CD4-positive, alpha-beta T cell treated with Interleukin-12 subunit alpha and Interleukin-12 subunit beta, for 1 hour (primary cell): Measurements from ENCODE around the gene CHRNA5.
A peak's percentile ranks its signal among the peaks of the same experiment; 100 is the strongest.
"Not testable (repeated sequence)": the region's sequence is repeated elsewhere in the genome, so short reads cannot be mapped to it uniquely, and the experiment has no call there.

Experiments used
- DNase-seq: peaks from one replicate; pipeline ENCODE4 v3.0.0-alpha.2; 2020

The CHRNA5 gene

DNA sequence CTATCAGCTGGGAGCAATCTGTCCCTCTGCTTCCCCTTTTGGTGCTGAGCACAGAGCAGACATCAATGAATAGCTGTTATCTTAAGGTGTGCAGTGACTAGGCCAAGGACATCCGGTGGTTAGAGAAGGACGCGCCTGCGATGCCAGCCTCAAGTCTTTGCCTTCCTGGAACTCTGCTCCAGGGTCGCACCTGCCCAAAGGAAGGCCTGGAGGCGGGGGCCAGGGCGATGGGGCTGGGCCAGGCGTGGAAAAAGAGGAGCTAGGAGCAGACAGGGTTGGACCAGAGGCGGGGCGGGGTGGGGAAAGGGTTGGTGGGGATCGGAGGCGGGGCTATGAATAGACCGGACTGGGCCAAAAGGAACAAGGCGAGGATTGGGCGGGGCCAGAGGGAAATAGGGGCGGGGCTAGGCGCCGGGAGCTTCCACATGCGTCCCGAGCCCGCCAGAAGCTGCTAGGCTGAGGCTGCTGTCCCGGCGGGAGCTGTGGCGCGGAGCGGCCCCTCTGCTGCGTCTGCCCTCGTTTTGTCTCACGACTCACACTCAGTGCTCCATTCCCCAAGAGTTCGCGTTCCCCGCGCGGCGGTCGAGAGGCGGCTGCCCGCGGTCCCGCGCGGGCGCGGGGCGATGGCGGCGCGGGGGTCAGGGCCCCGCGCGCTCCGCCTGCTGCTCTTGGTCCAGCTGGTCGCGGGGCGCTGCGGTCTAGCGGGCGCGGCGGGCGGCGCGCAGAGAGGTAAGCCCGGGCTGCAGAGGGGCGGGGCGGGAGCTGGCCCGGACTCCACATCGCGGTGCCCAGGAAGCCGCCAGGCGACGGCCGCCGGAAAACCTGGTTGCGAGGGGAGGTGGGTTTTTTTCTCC lies at the start of gene CHRNA5:
CHRNA5 (plus strand) TSS at position 424 of the 854 bp plus-strand sequence; CDS start at position 624, 200 bp downstream.
- peak; percentile 79 for DNase-seq

DNA sequence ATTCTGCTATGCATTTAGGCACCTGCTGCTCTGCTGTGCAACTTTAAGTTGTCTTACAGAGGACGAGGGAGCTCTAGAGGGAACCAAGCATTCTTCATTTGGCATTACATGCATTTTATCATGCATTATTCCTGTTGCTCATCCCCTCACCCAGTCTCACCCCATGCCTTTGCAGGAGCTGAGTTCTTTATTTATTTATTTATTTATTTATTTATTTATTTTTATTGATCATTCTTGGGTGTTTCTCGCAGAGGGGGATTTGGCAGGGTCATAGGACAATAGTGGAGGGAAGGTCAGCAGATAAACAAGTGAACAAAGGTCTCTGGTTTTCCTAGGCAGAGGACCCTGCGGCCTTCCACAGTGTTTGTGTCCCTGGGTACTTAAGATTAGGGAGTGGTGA lies 45.3 kb upstream of the CHRNA5 start:
- not testable (repeated sequence) for DNase-seq

DNA sequence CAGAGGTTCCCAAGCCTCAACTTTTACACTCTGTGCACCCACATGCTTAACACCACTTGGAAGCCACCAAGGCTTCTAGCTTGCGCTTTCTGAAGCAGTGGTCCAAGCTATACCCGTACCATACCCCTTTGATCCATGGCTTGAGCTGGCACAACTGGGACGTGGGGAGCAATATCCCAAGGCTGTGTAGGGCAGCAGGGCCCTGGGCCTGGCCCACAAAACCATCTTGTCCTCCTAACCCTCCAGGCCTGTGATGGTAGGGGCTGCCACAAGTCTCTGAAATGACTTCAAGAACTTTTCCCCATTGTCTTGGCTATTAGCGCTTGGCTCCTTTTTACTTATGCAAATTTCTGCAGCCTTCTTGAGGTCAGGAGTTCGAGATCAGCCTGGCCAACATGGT lies 41.1 kb upstream of the CHRNA5 start:
- DNase-seq = no peak

DNA sequence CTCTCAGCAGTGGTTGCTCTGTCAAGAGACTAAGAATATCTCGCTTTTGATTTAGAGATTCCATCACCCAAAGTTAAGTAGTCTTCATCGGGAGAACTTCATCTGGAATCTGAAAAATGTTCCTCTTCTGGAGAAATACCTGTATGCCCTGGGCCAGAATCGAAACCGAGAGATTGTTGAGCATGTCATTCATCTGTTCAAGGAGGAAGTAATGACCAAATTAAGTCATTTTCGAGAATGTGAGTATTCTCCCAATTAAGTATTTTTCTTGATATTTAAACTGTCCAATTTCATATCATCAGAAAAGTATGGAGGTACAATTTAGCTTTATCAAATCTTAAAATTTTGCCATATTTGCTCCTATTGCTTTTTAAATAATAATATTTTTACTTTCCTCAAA lies 38.0 kb upstream of the CHRNA5 start:
- DNase-seq = no peak

DNA sequence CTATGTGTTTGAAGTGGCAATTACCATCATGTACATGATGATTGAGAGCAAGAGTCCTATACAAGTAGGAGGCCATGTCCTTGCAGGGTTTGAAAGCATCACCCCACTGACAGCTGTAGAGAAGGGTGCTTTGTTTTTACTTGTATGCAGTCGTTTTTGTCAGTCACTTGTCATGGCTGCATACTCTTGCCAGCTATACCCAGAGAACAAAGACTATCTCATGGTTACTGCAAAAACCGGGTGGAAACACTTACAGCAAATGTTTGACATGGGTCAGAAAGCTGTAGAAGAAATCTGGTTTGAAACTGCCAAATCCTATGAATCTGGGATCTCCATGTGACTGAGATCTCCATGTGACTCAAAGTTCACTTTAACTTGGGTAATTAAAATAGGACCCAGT lies 32.0 kb upstream of the CHRNA5 start:
- no peak for DNase-seq

DNA sequence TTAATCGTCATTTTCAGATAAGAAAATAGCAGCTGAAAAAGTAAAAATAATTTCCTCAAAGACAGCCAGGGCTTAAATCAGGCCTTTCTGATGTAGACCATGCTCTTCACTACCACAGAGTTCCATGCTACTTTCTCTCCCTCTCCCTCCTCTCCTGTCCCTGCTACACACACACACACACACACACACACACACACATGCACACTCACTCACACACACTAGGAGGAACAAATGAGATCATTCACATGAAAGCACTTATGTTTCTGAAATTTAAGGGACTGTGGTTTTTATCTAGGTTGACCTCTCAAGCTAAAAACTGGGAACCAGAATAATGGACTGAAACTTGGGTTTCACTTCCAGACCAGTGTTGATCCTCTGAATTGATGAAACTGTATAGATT lies 29.2 kb upstream of the CHRNA5 start:
- no peak for DNase-seq

DNA sequence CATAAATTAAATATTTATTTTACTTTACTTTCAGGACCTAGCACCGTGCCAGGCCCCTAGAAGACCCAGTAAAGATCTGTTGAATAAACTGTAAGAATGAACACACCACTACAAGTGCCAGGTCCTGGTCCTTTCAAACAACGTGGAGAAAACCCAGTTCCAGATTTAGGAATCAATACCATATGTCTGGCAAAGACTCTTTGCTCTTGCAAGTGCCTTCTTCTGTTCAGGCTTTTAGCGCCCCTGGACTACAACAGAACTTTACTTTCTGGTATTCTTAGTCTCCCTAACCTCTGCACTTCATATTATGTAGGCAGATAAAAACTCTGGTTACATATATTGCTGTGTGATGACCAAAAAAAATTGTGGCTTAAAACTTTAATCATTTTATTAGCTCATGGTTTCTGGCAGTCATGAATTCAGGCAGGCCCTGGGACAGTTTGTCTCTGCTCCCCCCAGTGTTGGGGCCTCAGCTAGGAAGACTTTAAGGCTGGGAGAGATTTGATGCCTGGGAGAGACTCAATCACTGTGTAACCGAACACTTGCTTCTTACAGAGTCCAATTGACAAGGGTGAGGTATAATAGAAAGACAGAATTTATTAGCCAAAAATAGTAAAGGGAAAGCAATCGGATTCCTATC lies 27.9 kb upstream of the CHRNA5 start:
- no peak for DNase-seq

DNA sequence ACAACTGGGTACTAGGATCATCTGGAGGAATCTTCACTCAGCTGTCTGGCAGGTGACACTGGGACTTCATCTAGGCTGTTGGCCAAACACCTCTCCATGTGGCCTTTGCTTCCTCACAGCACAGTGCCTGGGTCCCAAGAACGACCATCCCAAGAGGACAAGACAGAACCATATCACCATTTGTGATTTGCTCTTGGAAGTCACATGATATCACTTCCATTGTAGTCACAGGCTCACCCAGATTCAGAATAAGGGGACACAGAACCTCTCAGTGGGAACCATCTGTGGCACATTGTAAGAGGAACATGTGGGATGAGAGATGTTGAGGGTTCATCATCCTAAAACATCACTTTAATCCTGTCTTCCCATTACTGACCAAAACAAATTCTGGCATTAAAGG lies 27.0 kb upstream of the CHRNA5 start:
- DNase-seq = no peak

DNA sequence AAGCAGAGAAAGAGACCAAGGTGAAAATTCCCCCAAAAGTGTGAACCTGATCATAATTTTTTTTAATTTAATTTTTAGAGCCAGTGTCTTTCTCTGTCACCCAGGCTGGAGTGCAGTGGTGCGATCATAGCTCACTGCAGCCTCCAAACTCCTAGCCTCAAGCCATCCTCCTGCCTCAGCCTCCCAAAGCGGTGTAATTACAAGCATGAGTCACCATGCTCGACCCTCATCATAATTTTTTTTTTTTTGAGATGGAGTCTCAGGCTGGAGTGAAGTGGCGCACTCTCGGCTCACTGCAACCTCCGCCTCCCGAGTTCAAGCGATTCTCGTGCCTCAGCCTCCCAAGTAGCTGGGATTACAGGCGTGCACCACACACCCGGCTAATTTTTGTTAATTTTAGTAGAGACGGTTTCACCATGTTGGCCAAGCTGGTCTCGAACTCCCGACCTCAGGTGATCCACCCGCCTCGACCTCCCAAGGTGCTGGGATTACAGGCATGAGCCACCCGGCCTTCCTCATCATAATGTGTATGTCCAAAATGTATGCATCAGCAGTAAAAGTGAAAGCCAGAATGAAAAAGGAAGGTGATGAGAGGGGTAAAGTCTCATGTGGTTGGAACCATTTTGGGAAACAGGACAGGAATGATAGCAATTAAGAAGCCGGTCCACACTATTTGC lies 25.7 kb upstream of the CHRNA5 start:
- not testable (repeated sequence) for DNase-seq

DNA sequence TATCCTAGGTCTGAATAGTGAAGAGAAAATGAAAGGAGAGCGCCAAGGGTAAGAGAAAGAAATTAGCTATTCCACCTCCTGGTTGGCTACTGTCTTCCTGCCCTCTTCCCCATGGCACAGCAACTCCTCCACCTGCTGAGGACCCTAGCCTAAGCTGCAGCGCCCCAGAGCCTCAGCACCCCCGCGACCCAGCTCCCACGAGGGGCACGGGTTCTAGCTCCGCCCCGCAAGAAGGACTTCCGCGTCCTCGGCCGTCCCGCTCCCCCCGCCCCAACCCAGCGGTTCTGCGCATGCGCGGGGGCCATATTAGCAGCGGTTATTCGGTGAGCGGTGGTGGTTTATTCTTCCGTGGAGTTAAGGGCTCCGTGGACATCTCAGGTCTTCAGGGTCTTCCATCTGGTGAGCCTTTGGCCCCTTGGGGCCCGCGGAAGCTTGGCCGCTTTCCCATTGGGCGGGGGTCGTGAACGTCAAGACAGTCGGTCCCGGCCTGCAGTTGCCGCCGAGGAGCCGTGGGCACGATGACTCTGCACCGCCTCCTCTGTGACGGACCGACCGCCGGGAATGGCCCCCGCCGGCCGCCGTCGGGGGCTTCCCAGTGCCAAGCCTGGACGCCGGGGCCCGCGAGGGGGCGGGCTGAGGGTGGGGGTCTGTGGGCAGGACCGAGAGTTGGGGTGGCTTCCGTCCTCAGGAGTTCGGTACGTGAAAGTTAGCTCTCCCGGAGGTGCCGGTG lies 25.0 kb upstream of the CHRNA5 start, which contains the start of gene PSMA4:
PSMA4 (plus strand) TSS at position 304 of the 730 bp plus-strand sequence. CDS start 1,484 bp downstream, outside the sequence.
- DNase-seq = peak; percentile 92

DNA sequence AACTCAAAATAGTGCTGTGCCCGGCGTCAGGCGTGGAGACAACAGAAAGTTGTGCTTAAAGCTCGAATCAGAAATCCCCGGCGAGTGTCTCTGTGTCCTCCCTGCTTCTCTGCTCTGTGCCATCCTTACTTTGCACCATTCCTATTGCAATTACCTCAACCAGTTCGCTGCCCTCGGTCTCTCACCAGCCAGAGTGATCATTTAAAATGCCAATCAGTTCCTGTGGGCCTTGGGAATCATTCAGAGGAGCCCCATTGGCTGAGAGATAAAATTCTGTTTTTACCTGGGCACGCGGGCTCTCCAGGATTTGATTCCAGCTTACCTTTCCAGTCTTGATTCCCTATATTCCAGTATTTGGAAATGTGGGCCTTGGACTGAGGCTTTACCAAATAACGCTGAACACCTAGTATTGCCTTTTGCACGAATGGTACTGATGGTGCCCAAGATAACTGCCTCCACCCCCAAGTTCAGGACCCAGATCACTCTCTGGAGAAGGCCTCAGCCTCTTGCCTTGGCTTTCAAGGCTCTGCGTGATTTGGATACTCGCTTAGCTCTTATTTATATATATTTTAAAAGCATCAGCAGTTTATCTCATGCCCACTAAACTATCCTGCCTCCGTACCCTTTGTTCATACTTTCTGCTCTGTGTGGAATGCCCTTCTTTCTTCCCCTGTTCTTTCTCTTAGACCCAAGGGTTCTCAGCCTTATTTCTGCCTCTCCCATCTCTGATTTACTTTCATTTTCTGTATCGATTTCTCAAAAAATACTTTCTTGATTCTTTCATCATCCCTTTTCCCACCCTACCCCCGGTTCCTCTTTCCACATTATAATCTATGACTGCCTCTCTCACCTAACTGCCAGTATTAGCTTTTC lies 24.2 kb upstream of the CHRNA5 start:
- DNase-seq = peak; percentile 17

DNA sequence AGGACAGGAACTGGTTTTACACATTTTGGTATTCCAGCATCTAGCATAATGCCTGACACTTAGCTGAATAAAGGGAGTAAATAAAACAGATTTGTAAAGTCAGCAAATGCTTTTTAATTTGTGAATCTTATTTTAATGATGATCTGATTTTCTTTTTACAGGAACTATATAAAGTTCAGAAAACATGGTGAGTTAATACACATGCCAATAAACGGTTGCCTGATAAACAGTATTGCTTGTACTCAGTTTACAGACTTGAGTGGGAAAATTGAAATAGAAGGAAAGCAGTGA lies 23.6 kb upstream of the CHRNA5 start:
- no peak for DNase-seq

DNA sequence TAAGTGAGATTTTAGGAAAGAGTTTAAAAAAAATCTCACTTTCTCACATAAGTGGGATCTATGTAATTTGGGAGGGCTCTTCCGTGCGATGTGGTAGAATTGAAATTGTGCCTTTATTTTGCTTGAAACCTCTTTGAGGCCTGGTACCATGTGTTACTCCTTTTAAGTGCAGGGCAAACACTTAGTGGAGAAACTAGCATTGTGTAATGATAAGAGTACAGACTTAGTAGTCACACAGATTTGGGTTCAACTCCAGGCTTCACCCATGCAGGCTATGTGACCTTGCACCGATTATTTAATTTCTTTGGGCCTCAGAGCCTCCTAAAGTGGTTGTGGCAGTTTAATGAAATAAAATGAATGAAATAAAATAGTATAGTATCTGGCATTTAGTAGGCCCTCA lies 22.7 kb upstream of the CHRNA5 start:
- DNase-seq = no peak

DNA sequence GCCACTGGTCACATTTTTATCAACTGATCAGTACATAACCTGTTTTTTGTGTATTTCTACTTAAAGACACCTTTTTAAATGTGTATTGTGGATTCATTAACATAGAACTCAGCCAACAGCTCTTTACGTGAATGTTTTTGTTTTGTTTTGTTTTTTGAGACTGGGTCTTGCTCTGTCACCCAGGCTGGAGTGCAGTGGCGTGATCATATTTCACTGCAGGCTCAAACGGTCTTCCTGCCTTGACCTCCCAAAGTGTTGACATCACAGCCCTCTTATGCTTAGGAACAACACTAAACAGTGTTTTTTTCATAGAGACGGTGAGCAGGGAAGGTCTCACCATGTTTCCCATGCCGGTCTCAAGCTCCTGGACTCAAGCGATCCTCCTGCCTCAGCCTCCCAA lies 15.1 kb upstream of the CHRNA5 start:
- DNase-seq = no peak

DNA sequence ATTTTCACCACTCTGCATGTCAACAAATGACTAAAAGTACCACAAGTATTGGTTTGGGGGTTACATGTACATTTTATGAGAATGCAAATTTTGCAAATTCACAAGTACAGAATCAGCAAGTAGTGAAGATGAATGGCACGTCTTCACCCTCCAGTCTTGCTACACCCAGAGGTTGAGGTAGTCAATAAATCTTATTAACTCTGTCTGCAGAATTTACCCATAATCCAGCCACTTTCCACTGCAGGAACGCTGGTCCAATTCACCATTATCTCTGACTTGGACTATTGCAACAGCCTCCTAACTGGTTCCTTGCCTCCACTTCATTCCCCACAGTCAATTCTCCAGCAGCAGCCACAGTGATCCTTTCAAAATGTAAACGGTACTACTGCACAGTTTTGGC lies 14.5 kb upstream of the CHRNA5 start:
- no peak for DNase-seq

DNA sequence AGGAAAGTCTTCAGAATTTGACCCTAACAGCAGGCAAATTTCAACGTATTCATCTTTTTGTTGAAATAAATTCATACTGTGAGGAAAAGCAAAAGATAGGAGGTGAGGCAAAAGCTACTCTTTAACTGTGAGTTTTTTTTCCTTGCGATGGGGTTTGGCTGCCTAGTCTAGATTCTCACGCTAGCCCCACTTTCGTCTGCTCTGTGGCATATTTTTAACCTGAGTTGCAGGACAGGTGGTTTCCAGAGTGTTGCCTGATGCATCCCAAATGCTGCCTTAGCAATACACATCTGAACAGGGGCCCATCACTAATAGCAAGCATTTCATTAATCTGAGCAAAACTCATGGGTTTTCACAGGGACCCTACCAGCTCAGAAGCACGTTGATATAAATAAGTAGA lies 13.4 kb upstream of the CHRNA5 start:
- DNase-seq = no peak

DNA sequence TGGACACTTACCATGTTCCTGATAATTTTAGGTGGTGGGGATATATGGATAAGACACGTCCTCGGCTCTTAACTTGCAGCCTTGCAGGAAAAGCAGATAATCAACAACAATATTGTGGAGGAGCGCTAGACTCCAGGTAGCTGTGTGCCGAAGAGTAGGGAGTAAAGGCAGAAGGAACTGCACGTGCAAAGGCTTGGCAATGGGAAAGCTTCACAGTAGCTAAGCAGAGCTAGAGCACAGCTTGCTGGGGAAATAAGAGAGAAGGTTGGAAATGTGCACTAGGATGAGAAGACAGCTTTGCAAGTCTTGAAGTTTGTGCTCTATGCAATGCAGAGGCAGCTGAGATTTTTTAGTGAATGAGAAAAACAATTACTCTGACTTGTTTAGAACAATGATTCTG lies 12.7 kb upstream of the CHRNA5 start:
- DNase-seq = no peak

DNA sequence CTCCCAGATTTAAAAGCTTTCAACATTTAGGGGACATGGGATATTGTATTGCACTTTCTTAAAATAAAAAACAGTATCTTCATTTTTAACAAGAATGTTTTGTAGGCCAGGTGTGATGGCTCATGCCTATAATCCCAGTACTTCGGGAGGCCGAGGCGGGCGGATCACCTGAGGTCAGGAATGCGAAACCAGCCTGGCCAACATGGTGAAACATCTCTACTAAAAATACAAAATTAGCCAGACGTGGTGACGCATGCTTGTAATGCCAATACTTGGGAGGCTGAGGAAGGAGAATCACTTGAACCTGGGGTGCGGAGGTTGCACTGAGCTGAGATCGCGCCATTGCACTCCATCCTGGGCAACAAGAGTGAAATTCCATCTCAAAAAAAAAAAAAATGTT lies 5.1 kb upstream of the CHRNA5 start:
- not testable (repeated sequence) for DNase-seq

DNA sequence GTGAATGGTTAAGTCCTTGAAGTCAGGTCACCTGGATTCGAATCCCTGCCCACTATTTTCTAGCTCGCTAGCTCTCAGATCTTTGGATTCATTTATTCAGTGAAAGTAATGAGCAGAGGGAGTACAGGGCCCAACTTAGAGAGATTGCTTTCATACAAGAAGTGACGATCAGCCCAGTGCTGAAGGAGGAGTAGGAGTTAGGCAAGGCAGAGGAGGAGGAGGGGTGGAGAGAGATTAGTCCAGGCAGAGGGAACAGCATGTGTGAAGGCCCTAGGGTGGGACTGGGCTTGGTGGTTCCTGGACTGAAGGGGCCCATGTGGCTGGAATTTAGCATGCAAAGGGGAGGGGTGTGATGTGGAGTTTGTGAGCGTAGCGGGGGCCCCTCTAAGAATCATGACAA lies 3.8 kb upstream of the CHRNA5 start:
- no peak for DNase-seq

DNA sequence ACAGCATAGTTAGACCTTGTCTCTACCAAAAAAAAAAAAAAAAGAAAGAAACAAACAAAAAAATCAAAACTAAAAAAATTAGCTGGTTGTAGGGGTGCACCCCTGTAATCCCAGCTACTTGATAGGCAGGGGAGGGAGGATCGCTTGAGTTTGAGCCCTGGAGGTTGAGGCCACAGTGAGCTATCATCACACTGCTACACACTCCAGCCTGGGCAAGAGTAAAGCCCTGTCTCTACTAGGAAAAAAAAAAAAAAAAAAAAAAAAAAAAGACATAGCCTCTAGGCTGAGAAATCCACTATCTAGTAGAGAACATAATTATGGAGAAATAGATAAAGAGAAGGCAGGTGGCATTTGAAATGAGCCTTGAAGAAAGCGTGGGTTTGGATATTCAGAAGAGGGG lies 2.2 kb upstream of the CHRNA5 start:
- DNase-seq = no peak

DNA sequence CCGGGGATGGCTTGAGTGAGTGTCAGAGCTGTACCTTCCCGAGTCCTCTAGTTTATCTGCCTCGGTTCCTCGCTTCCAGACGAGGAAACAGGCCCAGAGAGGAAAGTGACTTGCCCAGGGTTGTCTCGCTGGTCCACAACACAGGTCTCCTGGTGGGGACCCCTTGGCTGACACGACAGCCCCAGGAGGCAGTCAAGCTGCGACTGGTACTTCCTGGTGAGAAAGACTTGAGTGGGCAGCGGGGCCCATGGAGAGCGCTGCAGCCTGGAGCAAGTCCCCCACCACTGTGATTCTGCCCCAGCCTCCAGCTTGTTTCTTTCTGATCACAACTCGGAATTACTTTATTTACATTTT lies 600 bp upstream of the CHRNA5 start:
- no peak for DNase-seq
